Brain microvascular endothelial cell (primary cell): ENCODE measurements around the gene UBL3.

Experiments used
- DNase-seq: peaks from one replicate; pipeline ENCODE4 v3.0.0-alpha.2; 2020
- H3K27ac ChIP-seq: fragments of 250-450 bp; sonication (Bioruptor Pico); 2 replicates; pipeline ENCODE4 v1.5.1; 2020; ENCODE audit warnings: mild to moderate bottlenecking, moderate library complexity
- H3K27me3 ChIP-seq: fragments of 250-450 bp; sonication (Bioruptor Pico); replicated peaks from 2 replicates; pipeline ENCODE4 v1.5.1; 2020; ENCODE audit warnings: mild to moderate bottlenecking
- H3K36me3 ChIP-seq: fragments of 250-450 bp; sonication (Bioruptor Pico); replicated peaks from 2 replicates; pipeline ENCODE4 v1.5.1; 2020; ENCODE audit warnings: mild to moderate bottlenecking
- H3K4me3 ChIP-seq: 2 replicates; pipeline ENCODE4 v1.5.1; 2011; ENCODE audit warnings: low read depth, mild to moderate bottlenecking, control low read depth, low read length, moderate library complexity
- CTCF ChIP-seq: IDR thresholded peaks from 2 replicates; pipeline ENCODE4 v1.5.1; 2011; ENCODE audit warnings: low read depth, mild to moderate bottlenecking, moderate library complexity, low read length, control low read depth, inconsistent platforms; ENCODE audit errors: missing control alignments
- in situ Hi-C: cut with HindIII; loops from 2 replicates; pipeline ENCODE4 v1.10.0; 2017; ENCODE audit warnings: low sequenced_read_pairs, low pct_ligation_motif_present

UBL3 gene

GRCh38 chr13:29856426-29856825 is 6.0 kb upstream of the UBL3 start:
- no peak for DNase-seq
- Histone ChIP-seq H3K27me3 (no peaks in the 10 kb centered on the region), H3K4me3 (no peak overlapping the region), H3K36me3 (no peaks in the 10 kb centered on the region), H3K27ac (no peak overlapping the region)
- in situ Hi-C loops, result no loop called here
- no peak for TF ChIP-seq CTCF

- in situ Hi-C loops, result no loop called here
- no peaks in the 10 kb centered on the region for H3K27me3 ChIP-seq
Observed at GRCh38 chr13:29855784-29856183, 5.4 kb upstream of the UBL3 start.

GRCh38 chr13:29855009-29855408 is 4.6 kb upstream of the UBL3 start:
- Histone ChIP-seq H3K27ac (no peak overlapping the region), H3K4me3 (no peak overlapping the region), H3K36me3 (no peaks in the 10 kb centered on the region), H3K27me3 (no peaks in the 10 kb centered on the region)
- in situ Hi-C loops, result no loop called here
- no peak for TF ChIP-seq CTCF
- no peak for DNase-seq

More at GRCh38 chr13:29855784-29856183, 5.4 kb upstream of the UBL3 start:
- Histone ChIP-seq H3K36me3 (no peaks in the 10 kb centered on the region), H3K4me3 (no peak overlapping the region), H3K27ac (no peak overlapping the region)
- TF ChIP-seq CTCF, result no peak
- DNase-seq, result no peak

- DNase-seq, result no peak
- Histone ChIP-seq H3K36me3 (no peaks in the 10 kb centered on the region), H3K27me3 (no peaks in the 10 kb centered on the region), H3K27ac (no peak overlapping the region), H3K4me3 (no peak overlapping the region)
- TF ChIP-seq CTCF, result no peak
- in situ Hi-C loops, result no loop called here
Observed at GRCh38 chr13:29853131-29853530, 2.7 kb upstream of the UBL3 start.

GRCh38 chr13:29852472-29853054 is 2.1 kb upstream of the UBL3 start:
- H3K27me3 ChIP-seq, result no peaks in the 10 kb centered on the region
- no peak for TF ChIP-seq CTCF
- no peak for DNase-seq
- H3K36me3 ChIP-seq, result no peaks in the 10 kb centered on the region
- no peak overlapping the region for H3K27ac ChIP-seq
- H3K4me3 ChIP-seq, result no peak overlapping the region
- in situ Hi-C loops, result no loop called here

GRCh38 chr13:29849731-29850212 is 645 bp downstream of the UBL3 start:
- peak overlapping the region; percentile 99 for H3K27ac ChIP-seq
- in situ Hi-C loops, result no loop called here
- H3K36me3 ChIP-seq, result no peaks in the 10 kb centered on the region
- no peak for TF ChIP-seq CTCF
- no peaks in the 10 kb centered on the region for H3K27me3 ChIP-seq
- peak overlapping the region; percentile 88 for H3K4me3 ChIP-seq
- peak; percentile 43 for DNase-seq
